ENCODE results near the gene CHRNE. TPM values are rescaled to one million over a fixed set of nuclear protein-coding genes. Genes with fewer than 3 reads are reported as not detected.

CHRNE gene
- total RNA-seq, 2 experiments from 2014 or later: 0.59 to 0.84 TPM

- ATAC-seq: no peak
- peaks cover 28% of the 10 kb centered on the region for H3K36me3 Mint-ChIP-seq (ENCODE audit: low read depth)
- intact Hi-C loops (cut with DNase I, micrococcal nuclease): no loop called here
- no peaks in the 10 kb centered on the region for H3K27me3 Mint-ChIP-seq
- DNase-seq: no peak
- ChIA-PET POLR2A (no interaction called here), CTCF (interaction anchor here (0.9 kb wide), 1 partner anchor 31 kb away, joined by 4 read pairs; no protein-coding TSS in a partner anchor)
- H3K4me1 Mint-ChIP-seq: no peaks in the 10 kb centered on the region
- H3K27ac Mint-ChIP-seq: no peak overlapping the region
- no peaks in the 10 kb centered on the region for H3K9me3 Mint-ChIP-seq (ENCODE audit: low read depth)
- H3K4me3 Mint-ChIP-seq: no peak overlapping the region
Measured at GRCh38 chr17:4891411-4892410, 11.2 kb downstream of the CHRNE start.

GRCh38 chr17:4887581-4887980 lies 15.3 kb downstream of the CHRNE start:
- H3K27ac Mint-ChIP-seq: no peak overlapping the region
- intact Hi-C loops (cut with DNase I, micrococcal nuclease): loop anchor here in 1 of 2 experiments (5.0 kb wide), 2 partner anchors 320 to 400 kb away; no protein-coding TSS in a partner anchor
- H3K9me3 Mint-ChIP-seq (ENCODE audit: low read depth): no peaks in the 10 kb centered on the region
- DNase-seq (no peak), ATAC-seq (no peak)
- no peaks in the 10 kb centered on the region for H3K4me1 Mint-ChIP-seq
- H3K27me3 Mint-ChIP-seq: no peaks in the 10 kb centered on the region
- ChIA-PET POLR2A (no interaction called here), CTCF (interaction anchor here (1.9 to 2.1 kb wide), 2 partner anchors 99 to 156 kb away, joined by 5 to 7 read pairs; partner anchors contain the start of genes GLTPD2 and MED11)
- peaks cover 31% of the 10 kb centered on the region for H3K36me3 Mint-ChIP-seq (ENCODE audit: low read depth)
- H3K4me3 Mint-ChIP-seq: no peak overlapping the region

- no peaks in the 10 kb centered on the region for H3K4me1 Mint-ChIP-seq
- peak overlapping the region; percentile 2 for H3K27ac Mint-ChIP-seq
- POLR2A ChIA-PET: no interaction called here
- H3K9me3 Mint-ChIP-seq (ENCODE audit: low read depth): no peaks in the 10 kb centered on the region
- ATAC-seq (no peak), DNase-seq (no peak)
- no peak overlapping the region for H3K4me3 Mint-ChIP-seq
- no peaks in the 10 kb centered on the region for H3K27me3 Mint-ChIP-seq
- CTCF ChIA-PET: interaction anchor here (1.9 to 2.1 kb wide), 2 partner anchors 98 to 155 kb away, joined by 5 to 7 read pairs; partner anchors contain the start of genes GLTPD2 and MED11
- intact Hi-C loops (cut with DNase I, micrococcal nuclease): loop anchor here in 1 of 2 experiments (5.0 kb wide), 2 partner anchors 320 to 400 kb away; no protein-coding TSS in a partner anchor
- peaks cover 28% of the 10 kb centered on the region for H3K36me3 Mint-ChIP-seq (ENCODE audit: low read depth)
Measured at GRCh38 chr17:4886830-4887229, 16.1 kb downstream of the CHRNE start.

- Mint-ChIP-seq H3K27me3 (no peaks in the 10 kb centered on the region), H3K4me3 (no peak overlapping the region), H3K27ac (no peak overlapping the region), H3K4me1 (no peaks in the 10 kb centered on the region), H3K36me3 (ENCODE audit: low read depth) (peaks cover 21% of the 10 kb centered on the region), H3K9me3 (ENCODE audit: low read depth) (no peaks in the 10 kb centered on the region)
- no peak for ATAC-seq
- ChIA-PET POLR2A (no interaction called here), CTCF (interaction anchor here (0.7 kb wide), 1 partner anchor 30 kb away, joined by 3 read pairs; no protein-coding TSS in a partner anchor)
- no peak for DNase-seq
- intact Hi-C loops (cut with DNase I, micrococcal nuclease): loop anchor here in 1 of 2 experiments (5.0 kb wide), 1 partner anchor 47 kb away; no protein-coding TSS in a partner anchor
Measured at GRCh38 chr17:4884489-4884888, 18.4 kb downstream of the CHRNE start.

- Mint-ChIP-seq H3K9me3 (ENCODE audit: low read depth) (no peaks in the 10 kb centered on the region), H3K4me3 (no peak overlapping the region), H3K4me1 (no peaks in the 10 kb centered on the region), H3K27me3 (no peaks in the 10 kb centered on the region), H3K27ac (no peak overlapping the region), H3K36me3 (ENCODE audit: low read depth) (peaks cover 13% of the 10 kb centered on the region)
- peak; percentile 84 for DNase-seq
- ChIA-PET CTCF (interaction anchor here (0.6 to 1.2 kb wide), 4 partner anchors 35 to 544 kb away, joined by 3 to 4 read pairs (median 3); no protein-coding TSS in a partner anchor), POLR2A (no interaction called here)
- intact Hi-C loops (cut with DNase I, micrococcal nuclease): loop anchor here in 1 of 2 experiments (1.0 to 5.0 kb wide), 3 partner anchors 45 to 172 kb away; partner anchors contain the start of gene ARRB2
- peak; percentile 94 for ATAC-seq
Measured at GRCh38 chr17:4881761-4882555, 20.9 kb downstream of the CHRNE start.

- Mint-ChIP-seq H3K9me3 (ENCODE audit: low read depth) (no peaks in the 10 kb centered on the region), H3K36me3 (ENCODE audit: low read depth) (peaks cover 11% of the 10 kb centered on the region), H3K4me1 (no peaks in the 10 kb centered on the region), H3K27ac (no peak overlapping the region), H3K4me3 (no peak overlapping the region), H3K27me3 (no peaks in the 10 kb centered on the region)
- CTCF ChIA-PET: interaction anchor here (0.6 to 1.0 kb wide), 5 partner anchors 9 to 314 kb away, joined by 3 read pairs; no protein-coding TSS in a partner anchor
- ATAC-seq (no peak), DNase-seq (no peak)
- POLR2A ChIA-PET: interaction anchor here (1.0 kb wide), 1 partner anchor 126 kb away, joined by 3 read pairs; no protein-coding TSS in a partner anchor
- intact Hi-C loops (cut with DNase I, micrococcal nuclease): loop anchor here in 1 of 2 experiments (5.0 kb wide), 1 partner anchor 44 kb away; no protein-coding TSS in a partner anchor
Measured at GRCh38 chr17:4880857-4881256, 22.0 kb downstream of the CHRNE start.

- no peak for DNase-seq
- intact Hi-C loops (cut with DNase I, micrococcal nuclease): no loop called here
- H3K27me3 Mint-ChIP-seq: no peaks in the 10 kb centered on the region
- ChIA-PET CTCF (interaction anchor here (0.6 to 1.3 kb wide), 3 partner anchors 88 to 312 kb away, joined by 3 to 4 read pairs (median 3); partner anchors contain the start of gene SPAG7), POLR2A (no interaction called here)
- H3K27ac Mint-ChIP-seq: no peak overlapping the region
- no peaks in the 10 kb centered on the region for H3K4me1 Mint-ChIP-seq
- peaks cover 2% of the 10 kb centered on the region for H3K36me3 Mint-ChIP-seq (ENCODE audit: low read depth)
- ATAC-seq: no peak
- no peak overlapping the region for H3K4me3 Mint-ChIP-seq
- H3K9me3 Mint-ChIP-seq (ENCODE audit: low read depth): no peaks in the 10 kb centered on the region
Measured at GRCh38 chr17:4879601-4880000, 23.3 kb downstream of the CHRNE start.

GRCh38 chr17:4877089-4877488 lies 25.8 kb downstream of the CHRNE start:
- DNase-seq: no peak
- intact Hi-C loops (cut with DNase I, micrococcal nuclease): no loop called here
- Mint-ChIP-seq H3K4me3 (no peak overlapping the region), H3K27ac (no peak overlapping the region), H3K4me1 (no peaks in the 10 kb centered on the region), H3K9me3 (ENCODE audit: low read depth) (no peaks in the 10 kb centered on the region), H3K36me3 (ENCODE audit: low read depth) (peaks cover 2% of the 10 kb centered on the region), H3K27me3 (no peaks in the 10 kb centered on the region)
- POLR2A ChIA-PET: no interaction called here
- CTCF ChIA-PET: interaction anchor here (0.6 kb wide), 1 partner anchor 26 kb away, joined by 5 read pairs; no protein-coding TSS in a partner anchor
- no peak for ATAC-seq

- CTCF ChIA-PET: no interaction called here
- no peaks in the 10 kb centered on the region for H3K27me3 Mint-ChIP-seq
- H3K27ac Mint-ChIP-seq: no peak overlapping the region
- ATAC-seq: no peak
- H3K36me3 Mint-ChIP-seq (ENCODE audit: low read depth): peaks cover 5% of the 10 kb centered on the region
- H3K4me3 Mint-ChIP-seq: no peak overlapping the region
- H3K9me3 Mint-ChIP-seq (ENCODE audit: low read depth): no peaks in the 10 kb centered on the region
- intact Hi-C loops (cut with DNase I, micrococcal nuclease): no loop called here
- POLR2A ChIA-PET: no interaction called here
- no peaks in the 10 kb centered on the region for H3K4me1 Mint-ChIP-seq
- no peak for DNase-seq
Measured at GRCh38 chr17:4872786-4873185, 30.1 kb downstream of the CHRNE start.

GRCh38 chr17:4870855-4871254 lies 32.0 kb downstream of the CHRNE start:
- POLR2A ChIA-PET: no interaction called here
- no peak for DNase-seq
- H3K27me3 Mint-ChIP-seq: no peaks in the 10 kb centered on the region
- H3K9me3 Mint-ChIP-seq (ENCODE audit: low read depth): no peaks in the 10 kb centered on the region
- CTCF ChIA-PET: no interaction called here
- intact Hi-C loops (cut with DNase I, micrococcal nuclease): no loop called here
- H3K4me3 Mint-ChIP-seq: no peak overlapping the region
- no peak for ATAC-seq
- peaks cover 5% of the 10 kb centered on the region for H3K36me3 Mint-ChIP-seq (ENCODE audit: low read depth)
- no peak overlapping the region for H3K27ac Mint-ChIP-seq
- no peaks in the 10 kb centered on the region for H3K4me1 Mint-ChIP-seq
